GM12801 (cell line): ENCODE measurements around the gene RFPL2.

Experiments used
- CTCF ChIP-seq: IDR thresholded peaks from one replicate; pipeline ENCODE4 v1.5.1; 2011; ENCODE audit warnings: control low read depth; ENCODE audit not compliant: insufficient read length; ENCODE audit errors: extremely low read depth

RFPL2 gene

GRCh38 chr22:32218470-32218869, 13.6 kb upstream of the RFPL2 start:
- TF ChIP-seq CTCF, result no peak

- TF ChIP-seq CTCF, result no peak
Observed at GRCh38 chr22:32217465-32217864, 12.6 kb upstream of the RFPL2 start.

GRCh38 chr22:32216911-32217310, 12.0 kb upstream of the RFPL2 start:
- no peak for TF ChIP-seq CTCF

- no peak for TF ChIP-seq CTCF
Observed at GRCh38 chr22:32211011-32211410, 6.1 kb upstream of the RFPL2 start.

- no peak for TF ChIP-seq CTCF
Observed at GRCh38 chr22:32208681-32209080, 3.8 kb upstream of the RFPL2 start.

GRCh38 chr22:32207971-32208480, 3.2 kb upstream of the RFPL2 start:
- no peak for TF ChIP-seq CTCF

- no peak for TF ChIP-seq CTCF
Observed at GRCh38 chr22:32206774-32207758, 2.2 kb upstream of the RFPL2 start.
